HG03432 (cell line): ENCODE measurements around the gene AGFG2.

ENCODE experiments used
- ATAC-seq: cut with Tn5 transposase; IDR thresholded peaks from one replicate; pipeline ENCODE4 v1.9.1; 2021; ENCODE audit warnings: mild to moderate bottlenecking, moderate library complexity; ENCODE audit not compliant: unreplicated experiment

The AGFG2 gene

DNA sequence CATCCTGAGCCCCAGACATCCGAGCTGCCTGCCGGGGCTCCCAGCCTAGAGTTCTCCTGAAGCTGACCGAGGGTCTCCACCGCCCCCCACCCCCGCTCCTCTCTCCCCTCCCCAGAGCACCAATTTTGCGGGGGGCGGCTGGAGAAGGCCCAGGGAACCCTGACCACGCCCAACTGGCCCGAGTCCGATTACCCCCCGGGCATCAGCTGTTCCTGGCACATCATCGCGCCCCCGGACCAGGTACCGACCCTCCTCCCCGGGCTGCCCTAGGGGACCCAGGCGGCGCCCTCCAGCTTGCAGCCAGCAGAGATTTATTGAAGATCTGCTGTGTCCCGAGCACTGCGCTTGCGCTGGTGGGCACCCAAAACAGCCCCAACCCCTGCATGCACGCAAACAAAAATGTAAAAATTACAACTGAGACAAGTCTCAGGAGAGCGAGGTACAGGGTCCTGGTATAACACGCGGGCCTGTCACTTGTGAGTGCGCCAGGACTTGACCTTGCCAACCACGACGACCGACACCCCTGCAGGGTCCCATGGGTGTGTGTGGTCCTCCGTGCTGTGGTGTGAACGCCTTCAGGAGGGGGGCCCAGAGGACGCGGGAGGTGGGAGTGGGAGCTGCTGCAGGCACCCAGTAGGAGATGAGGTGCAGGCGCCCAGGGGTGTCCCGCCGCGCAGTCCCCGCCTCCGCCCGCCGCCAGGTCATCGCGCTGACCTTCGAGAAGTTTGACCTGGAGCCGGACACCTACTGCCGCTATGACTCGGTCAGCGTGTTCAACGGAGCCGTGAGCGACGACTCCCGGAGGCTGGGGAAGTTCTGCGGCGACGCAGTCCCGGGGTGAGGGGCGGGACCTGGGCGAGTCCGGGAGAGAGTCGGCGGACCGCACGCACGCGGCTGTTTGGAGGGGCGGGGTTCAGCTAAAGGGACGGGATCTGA is 66.2 kb downstream of the AGFG2 start:
- ATAC-seq: no peak

GRCh38 chr7:100606313-100606712 is 67.3 kb downstream of the AGFG2 start:
- no peak for ATAC-seq

DNA sequence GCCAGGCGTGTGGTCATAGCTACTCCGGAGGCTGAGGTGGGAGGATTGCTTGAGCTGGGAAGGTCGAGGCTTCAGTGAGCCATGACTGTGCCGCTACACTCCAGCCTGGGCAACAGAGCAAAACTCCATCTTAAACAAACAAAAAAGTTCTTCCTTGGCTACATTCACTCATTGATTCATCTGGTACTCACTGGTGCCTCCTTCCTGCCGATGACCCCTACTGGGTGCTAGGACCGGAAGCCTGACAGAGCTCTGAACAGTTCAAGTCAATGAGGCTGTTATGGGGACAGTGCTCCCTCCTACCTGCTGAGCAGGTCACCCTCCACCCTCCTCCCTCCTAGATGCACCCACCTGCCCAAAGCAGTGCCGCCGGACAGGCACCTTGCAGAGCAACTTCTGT is 68.1 kb downstream of the AGFG2 start:
- ATAC-seq: no peak

DNA sequence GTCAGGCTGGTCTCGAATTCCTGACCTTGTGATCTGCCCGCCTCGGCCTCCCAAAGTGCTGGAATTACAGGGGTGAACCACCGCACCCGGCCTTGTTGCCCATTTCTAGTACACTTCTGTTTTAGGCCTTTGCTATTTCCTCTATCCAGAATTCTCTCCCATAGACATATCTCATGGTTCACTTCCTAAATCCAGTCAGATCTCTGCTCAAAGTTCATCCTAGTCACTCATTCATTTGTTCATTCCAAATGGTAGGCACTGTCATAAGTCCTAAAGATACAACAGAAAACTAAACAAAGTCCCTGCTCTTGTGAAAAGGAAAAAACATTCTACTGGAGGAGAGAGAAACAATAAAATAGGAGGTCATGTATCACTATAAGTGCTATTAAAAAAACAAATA is 71.0 kb downstream of the AGFG2 start:
- no peak for ATAC-seq

DNA sequence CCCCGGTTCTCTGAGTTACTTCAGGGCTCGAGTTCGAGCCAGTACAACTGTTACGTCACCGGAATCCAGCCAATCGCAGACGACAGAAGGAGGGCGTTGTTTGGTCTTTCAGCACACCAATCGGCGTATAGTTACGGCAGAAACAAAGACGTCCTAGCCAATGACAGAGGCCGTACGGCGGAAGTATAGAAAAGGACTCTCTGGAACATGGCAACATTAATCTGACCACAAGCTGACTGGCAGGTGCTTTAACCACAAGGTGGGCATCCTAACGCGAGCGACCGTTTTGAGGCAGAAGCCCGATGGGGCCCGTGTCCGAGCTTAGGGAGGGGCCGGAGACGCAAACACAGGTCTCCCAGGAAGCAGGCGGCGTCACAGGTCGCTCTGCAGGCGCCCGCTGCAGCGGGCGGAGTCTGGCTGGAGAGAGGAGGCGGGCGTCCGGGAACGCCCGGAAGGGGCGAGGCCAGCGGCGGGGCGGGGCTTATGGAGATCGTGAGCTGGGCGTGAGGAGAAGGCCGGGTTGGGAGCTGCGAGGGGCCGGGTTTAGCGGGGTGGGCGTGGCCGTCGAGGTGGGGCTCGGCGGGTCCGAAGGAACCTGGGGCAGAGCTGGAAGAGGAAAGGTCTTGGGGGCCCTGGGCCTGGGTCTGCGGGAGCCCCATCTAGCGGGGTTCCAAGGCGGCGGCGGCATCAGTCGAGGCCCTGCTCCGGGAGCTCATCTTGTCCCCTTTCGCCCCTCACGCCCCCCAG is 73.2 kb downstream of the AGFG2 start, which contains the start of gene MOSPD3:
Gene MOSPD3 (plus strand): TSS at position 558 of the 747 bp plus-strand sequence. CDS start 252 bp downstream, outside the sequence.
- ATAC-seq: peak; percentile 92

GRCh38 chr7:100612730-100613390 is 73.9 kb downstream of the AGFG2 start:
- no peak for ATAC-seq

- no peak for ATAC-seq
These were observed 74.6 kb downstream of the AGFG2 start for GRCh38 chr7:100613412-100614175.

DNA sequence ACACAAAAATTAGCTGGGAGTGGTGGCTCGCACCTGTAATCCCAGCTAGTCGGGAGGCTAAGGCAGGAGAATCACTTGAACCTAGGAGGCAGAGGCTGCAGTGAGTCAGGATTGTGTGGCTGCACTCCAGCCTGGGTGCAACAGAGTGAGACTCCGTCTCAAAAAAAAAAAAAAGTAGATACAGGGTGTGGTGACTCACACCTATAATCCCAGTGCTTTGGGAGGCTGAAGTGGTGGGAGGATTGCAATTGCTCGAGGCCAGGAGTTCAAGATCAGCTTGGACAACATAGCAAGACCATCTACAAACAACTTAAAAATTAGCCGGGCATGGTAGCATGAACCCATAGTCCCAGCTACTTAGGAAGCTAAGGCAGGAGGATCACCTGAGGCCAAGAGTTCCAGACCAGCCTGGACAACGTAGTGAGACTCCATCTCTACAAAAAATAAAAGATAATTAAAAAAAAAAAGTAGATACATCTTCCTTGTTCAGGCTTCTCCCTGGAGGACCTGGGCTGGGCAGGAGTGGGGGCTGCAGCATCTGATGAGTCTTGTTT is 75.4 kb downstream of the AGFG2 start:
- ATAC-seq: no peak
